Activated CD4-positive, alpha-beta T cell treated with anti-CD3 and anti-CD28 coated beads, Interleukin-2, amount 50 U/mL, for 1 hour (primary cell): ENCODE data around the gene LAMA4.

Source experiments
- DNase-seq: peaks from one replicate; pipeline ENCODE4 v3.0.0-alpha.2; 2020

Gene LAMA4

GRCh38 chr6:112234601-112235000 is 19.8 kb downstream of the LAMA4 start:
- DNase-seq, result no peak

DNA sequence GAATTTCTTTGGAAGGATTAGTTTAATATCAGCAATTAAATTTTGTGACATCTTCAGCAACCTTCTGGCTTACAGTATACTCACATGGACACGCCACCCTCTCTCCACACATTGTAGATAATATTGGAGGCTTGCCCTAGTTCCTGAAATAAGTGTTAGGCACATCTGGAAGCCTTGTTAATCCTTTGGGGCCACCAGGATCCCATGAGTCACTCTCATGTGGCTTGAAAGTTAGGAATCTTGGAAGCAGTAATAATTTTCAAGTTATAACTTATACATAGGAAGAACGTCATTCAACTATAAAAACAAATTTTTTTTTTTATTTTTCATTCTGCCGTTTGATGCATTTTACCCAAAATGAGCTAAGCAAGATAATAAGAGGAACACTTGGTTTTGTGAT is 20.5 kb downstream of the LAMA4 start:
- DNase-seq, result no peak

DNA sequence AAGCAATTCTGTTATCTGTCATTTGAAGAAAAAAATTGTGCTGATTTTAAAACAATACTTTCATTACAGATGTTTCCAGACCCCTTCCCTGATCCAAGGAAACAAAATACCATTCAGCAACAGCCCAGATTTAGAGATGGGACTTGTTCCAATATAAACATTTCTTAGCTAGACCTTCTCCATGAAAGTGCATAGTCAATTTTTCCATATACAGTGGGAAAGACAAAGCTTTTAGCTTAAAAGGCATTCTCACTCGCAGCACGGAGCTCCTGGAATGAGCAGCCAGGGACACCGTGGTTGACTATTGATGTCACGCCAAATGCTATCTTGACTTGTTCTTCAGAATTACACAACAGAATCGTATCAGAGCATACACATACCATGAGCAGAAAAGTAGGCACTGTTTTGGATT is 21.5 kb downstream of the LAMA4 start:
- no peak for DNase-seq

GRCh38 chr6:112231594-112232060 is 22.7 kb downstream of the LAMA4 start:
- DNase-seq, result no peak

DNA sequence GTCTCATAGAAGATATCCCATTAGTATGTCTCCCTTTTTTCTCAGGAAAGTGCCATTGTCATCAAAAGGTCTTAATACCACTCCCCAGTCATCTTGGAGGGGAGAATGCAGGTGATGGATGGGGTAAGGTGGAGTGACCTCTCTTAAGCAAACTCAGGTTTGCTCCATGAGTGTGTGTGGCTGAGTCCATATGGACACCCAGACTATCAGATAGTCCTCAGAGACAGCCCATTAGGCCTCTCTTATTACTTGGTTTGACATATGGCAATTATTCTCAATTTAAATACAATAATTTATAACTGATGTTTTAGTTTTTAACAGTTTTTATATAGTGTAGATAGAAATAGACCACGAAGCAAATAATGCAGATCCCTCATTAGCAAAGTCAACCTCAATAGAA is 23.2 kb downstream of the LAMA4 start:
- no peak for DNase-seq

DNA sequence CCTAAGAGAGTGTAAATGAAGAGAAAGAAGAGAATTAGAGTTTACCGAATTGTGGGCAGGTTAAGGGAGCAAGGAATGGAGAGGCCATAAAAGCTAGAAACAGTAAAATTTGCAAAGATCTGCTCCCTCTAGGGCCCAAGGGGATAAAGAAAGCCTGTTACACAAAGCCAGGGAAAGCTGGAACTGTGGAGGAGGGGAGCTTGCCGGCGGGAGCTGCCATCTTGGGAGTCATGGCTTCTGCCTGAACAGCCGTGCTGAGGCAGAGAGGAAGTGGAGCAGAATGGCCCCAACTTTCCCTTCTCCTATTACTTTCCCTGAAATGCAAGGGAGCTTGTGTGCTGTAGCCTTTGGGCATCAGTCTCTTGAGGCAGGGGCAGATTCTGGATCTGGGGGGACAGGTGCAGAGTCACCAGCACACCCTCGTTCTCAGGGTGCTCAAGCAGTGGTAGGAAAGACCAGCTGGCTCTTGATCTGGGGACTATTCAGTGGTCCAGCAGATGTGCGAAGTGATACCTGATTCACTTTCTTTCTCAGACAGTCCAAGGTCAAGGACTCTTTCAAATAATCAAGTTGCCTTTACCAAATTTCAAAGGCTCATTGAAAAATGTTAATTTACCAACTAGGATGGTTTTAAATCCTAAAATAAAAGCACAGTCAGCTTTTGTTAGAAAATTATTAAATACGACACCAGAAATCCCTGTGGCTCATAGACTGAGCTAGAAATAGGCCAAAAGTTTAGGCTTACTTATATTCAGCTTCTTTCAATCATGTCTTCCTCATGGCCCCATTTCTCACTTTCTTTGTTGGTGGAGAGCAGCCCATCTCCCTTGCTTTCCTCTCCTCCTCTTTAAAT is 25.7 kb downstream of the LAMA4 start:
- DNase-seq, result no peak

DNA sequence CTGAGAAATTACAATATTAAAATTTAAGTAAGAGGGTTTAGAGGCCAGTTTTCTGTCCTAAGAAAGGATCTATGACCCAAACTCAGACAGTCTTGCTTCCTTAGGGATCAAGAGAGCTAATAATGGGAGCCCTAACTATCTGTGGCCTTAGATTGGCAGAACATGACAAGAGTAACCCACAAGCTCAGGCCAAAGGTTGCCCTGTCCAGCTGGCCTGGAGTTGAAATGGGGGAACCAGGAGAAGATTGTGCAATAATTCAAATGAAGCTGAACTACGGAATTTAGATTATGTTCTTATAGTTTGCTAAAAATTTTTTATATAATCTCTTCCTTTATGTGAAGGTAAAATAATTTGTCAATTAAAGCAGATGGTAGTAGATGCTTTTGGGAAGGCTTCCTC is 26.4 kb downstream of the LAMA4 start:
- DNase-seq, result no peak

DNA sequence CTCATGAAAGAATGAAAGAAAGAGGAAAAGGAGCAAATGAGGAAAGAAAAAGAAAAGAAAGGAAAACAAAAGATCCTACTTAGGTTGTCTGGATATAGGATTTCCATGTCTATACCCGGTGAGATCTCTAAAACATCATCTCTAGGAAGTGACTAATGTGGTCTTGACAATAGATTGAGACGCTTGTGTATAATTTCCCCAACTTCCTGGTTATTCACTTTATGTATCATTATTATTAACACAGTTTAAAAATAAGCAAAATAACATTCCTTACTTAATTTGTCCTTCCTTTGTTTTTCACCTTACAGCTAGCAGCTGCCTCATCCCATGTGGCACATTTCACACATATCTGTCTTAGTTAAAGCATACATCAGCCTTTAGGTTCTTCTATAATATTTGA is 27.0 kb downstream of the LAMA4 start:
- DNase-seq, result no peak

DNA sequence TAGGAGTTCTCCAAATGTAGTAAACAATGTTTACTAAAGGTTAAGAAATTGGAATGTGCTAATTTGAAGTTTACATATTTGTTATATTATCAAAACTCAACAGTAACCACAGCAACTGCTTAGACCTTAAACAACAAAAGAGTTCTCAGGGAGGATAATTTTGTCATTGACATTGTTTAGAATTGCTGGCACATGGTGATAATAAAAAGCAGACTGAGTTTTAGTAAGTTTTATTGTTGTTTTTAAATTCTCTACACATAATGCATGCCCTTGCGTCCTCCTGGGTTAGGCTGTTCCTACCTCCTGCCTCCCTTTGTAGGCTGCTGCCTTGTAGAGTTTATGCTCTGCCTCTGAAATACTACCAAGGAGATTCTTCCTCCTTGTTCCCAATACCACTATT is 28.7 kb downstream of the LAMA4 start:
- DNase-seq, result no peak

DNA sequence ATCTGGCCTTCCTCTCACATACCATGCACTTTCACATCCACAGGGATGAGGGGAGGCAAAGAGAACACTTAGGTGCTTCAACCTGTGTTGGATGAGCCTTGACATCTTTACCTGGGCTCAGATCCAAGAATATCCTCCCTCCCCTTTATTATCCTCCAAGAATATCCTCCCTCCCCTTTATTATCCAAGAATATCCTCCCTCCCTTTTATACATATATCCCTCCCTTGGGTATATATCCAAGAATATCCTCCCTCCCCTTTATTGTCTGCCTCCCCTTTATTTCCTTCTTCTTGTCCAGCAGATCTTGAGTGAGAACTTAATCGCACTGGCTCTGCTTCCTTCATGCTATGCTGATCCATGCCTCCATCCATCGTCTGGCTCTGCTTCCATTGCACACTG is 30.3 kb downstream of the LAMA4 start:
- no peak for DNase-seq

DNA sequence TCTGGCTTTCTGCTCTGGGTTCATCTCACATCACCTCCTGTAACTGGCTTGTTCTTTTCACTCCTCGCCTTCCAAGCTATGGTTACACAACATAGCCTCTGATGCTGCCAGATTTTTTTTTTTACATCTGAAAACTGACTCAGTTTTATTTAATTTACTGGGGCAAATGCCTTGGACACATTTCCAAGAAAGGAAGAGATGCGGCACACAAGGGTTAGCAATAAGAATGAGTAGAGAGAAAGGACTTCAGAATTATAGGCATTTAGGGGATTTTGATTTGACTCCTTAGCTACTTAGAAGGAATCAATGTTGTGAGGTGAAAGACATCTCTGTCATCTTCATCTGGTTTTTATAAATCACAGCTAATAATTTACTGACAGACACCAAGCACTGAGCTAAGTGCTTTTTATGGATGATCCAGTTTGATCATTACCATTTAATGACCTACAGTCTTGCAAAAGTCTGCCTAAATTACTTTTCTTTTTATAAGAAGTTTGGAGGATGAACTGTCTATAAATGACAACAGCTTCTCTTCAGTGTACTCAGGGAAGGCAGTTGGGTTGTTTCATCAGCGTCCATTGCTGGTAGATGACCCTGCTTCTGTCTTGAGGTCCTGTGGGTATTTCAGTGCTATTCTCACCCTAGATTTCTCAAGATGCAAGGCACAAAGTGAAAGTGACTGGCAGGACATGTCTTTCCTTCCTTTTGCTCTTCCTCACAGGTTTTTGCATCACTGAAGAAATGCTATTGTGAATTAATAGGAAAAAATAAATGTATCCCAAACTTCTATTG is 31.1 kb downstream of the LAMA4 start:
- no peak for DNase-seq

- DNase-seq, result no peak
These were observed 32.1 kb downstream of the LAMA4 start for GRCh38 chr6:112221981-112222852.

DNA sequence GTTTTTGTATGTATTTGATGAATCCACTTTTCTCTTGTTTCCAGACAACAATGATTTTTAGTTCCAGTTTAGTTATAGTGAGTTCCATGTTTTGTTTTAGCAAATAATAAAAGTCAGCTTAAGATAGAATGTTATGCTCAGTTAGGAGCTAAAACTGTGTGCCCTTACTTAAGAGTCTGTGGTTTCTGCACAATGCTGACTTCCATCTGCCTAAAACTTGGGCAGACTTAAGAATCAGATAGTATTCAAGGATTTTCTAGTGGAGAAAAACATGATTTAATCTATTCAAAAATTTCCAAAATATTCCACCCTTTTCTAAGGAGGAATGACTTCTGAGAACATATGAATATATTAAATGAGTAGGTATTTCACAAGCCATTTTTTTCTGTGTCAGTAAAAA is 32.8 kb downstream of the LAMA4 start:
- DNase-seq, result no peak

GRCh38 chr6:112218563-112218962 is 35.8 kb downstream of the LAMA4 start:
- no peak for DNase-seq

- DNase-seq, result no peak
These were observed 37.5 kb downstream of the LAMA4 start for GRCh38 chr6:112216662-112217551.

DNA sequence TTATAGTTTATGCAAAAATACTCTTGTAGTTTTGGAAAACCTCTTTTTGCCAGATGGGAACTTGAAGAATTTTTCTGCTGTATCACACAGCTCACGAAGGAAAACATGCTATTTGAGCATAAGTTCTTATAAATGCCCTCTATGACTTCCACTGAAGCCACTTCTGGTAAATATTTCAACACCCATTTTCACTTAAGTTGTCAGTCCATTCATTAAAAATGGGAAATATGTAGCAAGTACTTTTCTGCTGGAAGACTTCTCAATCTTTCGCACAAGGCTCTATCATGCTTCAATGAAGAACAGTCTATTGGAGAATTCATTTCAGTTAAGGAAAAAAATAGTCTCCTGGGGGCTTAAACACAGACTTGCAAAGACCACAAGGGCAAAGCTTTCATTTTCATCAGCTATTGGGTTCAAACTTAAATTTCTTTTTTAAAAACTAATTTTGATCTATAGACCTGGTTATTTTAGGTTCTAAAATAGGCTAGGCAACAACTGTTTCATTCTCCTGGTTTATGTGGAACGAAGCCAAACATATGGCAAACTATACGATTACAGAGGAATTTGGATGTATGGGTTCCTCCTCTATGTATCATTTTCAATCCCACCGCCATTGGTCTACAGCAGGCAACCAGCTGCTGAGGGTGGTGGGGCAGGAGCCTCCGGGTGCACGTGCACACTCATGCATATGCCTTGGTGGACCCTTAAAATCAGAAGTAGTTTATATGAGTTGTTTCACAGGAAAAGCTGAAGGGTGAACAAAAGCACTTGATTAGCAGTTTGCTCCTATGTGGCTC is 38.7 kb downstream of the LAMA4 start:
- no peak for DNase-seq

- DNase-seq, result no peak
These were observed 39.6 kb downstream of the LAMA4 start for GRCh38 chr6:112214739-112215269.

- no peak for DNase-seq
These were observed 43.5 kb downstream of the LAMA4 start for GRCh38 chr6:112210852-112211251.

DNA sequence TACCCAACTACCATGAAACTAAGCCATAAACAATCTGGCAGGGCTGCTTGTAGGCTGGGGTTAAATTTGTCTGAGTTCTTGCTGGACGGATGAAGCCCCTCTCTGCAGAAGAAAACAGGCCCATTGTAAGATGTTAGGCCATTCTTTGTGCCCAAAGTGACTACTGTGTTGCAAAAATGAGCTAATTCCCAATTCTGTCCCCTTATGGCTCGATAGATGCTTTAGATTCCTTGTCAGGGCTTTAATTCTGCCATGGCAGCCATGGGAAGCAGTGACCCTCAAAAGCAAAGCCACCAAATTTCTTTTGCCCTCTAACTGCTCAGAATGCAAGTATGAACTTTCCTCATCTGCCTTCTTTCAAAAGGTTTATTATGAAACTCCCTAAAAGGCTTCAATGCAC is 45.2 kb downstream of the LAMA4 start:
- no peak for DNase-seq

GRCh38 chr6:112207776-112208175 is 46.6 kb downstream of the LAMA4 start:
- DNase-seq, result no peak

- no peak for DNase-seq
These were observed 47.2 kb downstream of the LAMA4 start for GRCh38 chr6:112207131-112207530.
